Epithelial cell of prostate (primary cell): ENCODE results near the gene C1orf115.

ENCODE experiments used
- DNase-seq: peaks from one replicate; pipeline ENCODE4 v3.0.0-alpha.2; 2011; ENCODE audit warnings: low read depth, low spot score
- H3K27ac ChIP-seq: fragments of 450-650 bp; 2 replicates; pipeline ENCODE4 v1.5.1; 2017; ENCODE audit warnings: mild to moderate bottlenecking

C1orf115 gene

DNA sequence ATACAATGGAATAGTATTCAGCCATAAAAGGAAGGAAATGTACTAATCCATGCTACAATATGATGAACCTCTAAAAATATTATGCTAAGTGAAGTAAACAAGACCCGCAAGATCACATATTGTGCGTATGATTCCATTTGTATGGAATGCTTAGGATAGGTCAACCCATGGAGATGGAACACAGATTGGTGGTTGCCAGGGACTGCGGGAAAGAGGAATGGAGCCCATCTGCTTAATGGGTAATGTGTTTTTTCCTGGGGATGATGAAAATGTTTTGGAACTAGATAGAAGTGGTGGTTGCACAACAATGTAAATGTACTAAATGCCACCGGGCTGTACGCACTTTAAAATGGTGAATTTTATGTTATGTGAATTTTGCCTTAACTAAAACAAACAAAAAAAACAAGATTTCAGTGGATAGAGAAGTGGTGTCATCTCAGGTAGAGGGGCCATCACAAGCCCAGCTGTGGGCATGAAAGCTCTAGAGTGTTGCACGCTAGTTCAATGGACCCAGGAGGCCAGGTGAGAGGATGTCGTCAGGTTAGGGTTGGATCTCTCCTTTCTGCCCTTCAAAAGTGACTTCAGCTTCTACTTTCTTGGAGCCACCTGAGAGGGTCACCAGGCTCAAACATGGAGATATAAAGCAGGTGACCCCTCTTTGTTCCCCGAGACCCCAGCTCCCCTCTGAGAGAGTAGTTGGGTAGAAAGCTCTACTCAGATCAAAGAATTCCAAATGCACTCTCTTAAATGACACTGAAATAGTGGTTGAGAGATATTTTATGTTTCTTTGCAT lies 2.5 kb downstream of the C1orf115 start:
- DNase-seq: no peak
- H3K27ac ChIP-seq: no peak overlapping the region

DNA sequence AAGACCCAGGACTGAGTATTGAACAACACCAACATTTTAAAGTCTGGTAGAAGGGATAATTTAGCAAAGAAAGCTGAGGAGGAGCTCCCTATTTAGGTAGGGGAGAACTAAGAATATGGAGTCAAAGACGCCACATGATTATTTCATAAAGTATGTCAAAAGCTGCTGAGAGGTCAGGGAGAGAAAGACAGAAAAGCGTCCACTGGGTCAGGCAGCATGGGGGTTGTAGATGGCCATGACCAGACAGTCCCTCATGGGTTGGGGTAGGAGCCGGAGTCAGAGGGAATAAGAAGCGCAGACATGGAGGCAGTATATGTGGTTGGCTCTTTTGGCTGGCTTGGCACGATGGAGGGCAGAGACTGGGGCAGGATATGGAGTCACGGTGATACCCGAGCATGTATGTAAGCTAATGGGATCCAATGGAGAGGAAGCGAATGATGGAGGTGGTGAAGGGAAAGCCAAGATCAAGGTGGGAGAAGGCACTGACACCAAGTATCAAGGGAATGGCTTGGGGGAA lies 4.8 kb downstream of the C1orf115 start:
- no peak overlapping the region for H3K27ac ChIP-seq
- DNase-seq: no peak

- H3K27ac ChIP-seq: no peak overlapping the region
- no peak for DNase-seq
Observed at GRCh38 chr1:220695426-220695825, 5.3 kb downstream of the C1orf115 start.

DNA sequence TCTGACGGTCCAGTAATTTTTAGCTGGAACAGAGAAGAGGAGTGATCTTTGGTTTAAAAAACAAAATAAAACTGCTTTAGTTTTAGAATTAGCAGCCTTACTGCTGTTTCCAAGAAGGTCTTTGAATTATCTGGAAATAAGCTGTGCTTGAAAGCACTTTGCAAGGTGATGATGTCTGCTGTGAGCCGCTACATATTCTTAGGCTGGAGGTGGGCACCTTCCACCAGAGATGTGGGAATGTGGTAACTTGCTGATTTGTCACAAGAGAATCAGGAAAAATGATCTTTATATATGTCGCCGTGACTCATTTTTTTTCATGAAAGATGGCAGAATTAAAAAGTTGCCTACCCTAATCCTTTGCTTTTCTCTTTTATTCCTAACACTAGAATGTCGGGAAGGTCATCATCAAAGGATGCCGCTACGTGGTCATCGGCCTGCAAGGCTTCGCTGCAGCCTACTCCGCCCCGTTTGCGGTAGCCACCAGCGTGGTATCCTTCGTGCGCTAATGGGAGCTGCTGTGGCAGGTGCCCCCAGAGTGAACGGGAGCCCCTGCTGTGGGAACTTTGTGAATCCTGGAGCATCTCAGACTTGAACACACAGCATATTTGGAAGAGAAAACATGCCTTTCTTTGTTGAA lies 6.2 kb downstream of the C1orf115 start:
- DNase-seq: no peak
- H3K27ac ChIP-seq: no peak overlapping the region

DNA sequence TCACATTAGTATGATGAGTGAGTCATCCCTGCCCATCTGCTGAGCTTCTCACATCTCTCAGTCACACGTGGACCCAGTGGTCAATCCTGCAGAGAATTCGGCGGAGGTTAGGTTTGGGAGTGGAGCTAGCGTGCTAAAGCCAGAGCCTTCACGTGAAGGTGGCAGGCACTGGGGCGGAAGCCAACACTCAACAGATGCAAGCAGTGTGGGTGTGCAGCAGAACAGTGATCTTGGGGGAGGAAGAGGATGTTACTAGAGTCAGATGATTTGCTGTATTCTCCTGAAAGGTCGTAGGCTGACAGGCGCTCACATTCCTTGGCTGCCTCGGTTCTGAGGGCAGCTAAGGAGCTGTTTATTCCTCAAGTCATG lies 6.7 kb downstream of the C1orf115 start:
- H3K27ac ChIP-seq: no peak overlapping the region
- DNase-seq: no peak

DNA sequence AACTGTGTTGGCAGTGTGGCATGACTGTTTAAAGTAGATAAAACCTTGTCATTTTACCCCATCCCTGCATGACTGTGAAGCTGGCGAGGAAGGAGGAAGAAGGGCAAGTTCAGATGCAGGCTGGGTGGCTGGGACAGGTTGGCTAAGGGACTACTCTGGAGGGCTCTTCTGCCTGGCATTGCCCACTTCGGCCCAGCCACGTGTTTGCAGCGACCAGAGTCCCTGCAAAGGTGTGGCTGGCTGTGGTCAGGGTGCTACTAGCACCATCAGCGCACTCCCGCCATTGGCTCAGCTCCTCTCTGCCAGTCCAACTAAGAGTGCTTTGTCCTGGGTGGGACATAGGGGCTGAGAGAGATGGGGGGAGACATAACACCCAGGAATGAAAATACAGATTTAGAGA lies 7.2 kb downstream of the C1orf115 start:
- DNase-seq: no peak
- H3K27ac ChIP-seq: no peak overlapping the region

DNA sequence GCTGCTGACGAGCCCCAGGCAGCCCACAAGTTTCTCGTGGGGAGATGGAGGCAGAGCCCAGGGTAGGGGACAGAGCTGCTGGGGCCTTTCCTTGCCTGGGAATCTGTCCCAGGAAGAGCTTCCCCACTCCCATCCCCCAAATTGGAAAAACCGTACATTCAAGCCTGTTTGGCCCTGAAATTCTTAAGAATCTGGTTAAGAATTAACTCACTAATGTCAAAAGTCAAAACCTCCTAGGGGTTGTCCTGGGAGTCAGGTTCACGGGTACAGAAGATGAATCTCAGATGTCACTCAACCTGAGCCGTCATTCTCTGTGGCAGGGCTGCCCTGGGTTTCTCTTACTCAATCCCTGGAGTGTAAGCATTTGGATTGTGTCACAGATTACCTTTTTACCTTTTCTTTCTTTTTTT lies 8.4 kb downstream of the C1orf115 start:
- no peak for DNase-seq
- H3K27ac ChIP-seq: no peak overlapping the region

GRCh38 chr1:220699044-220699443 lies 8.9 kb downstream of the C1orf115 start:
- H3K27ac ChIP-seq: no peak overlapping the region
- no peak for DNase-seq

DNA sequence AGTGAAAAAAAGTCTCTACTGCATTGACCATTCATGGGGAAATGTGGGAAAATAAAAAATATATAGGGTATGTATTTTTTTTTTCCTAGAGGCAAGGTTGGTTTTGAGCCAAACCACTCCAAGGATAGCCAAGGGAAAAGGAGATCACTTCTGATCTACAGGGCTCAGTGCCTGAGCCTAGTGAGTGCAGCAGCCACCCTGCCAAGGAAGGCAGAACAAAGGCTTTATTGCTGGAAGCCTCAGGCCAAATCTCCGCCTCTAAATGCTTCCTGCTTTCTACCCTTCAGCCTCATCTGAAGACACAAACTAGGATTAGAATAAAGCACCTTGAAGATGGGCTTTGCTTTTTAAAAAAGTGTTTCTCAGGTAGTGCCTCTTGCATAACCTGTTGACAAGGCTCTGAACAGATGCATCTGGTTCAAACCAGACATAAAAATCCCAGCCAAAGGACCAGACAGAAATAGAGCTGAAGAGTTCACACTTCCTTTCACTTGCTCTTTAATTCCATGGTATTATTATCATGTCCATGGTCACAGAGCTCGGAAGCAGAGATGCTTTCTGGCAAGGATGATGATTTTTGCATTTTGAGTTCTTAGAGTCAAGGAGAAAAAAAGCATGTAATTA lies 10.5 kb downstream of the C1orf115 start:
- no peak for DNase-seq

DNA sequence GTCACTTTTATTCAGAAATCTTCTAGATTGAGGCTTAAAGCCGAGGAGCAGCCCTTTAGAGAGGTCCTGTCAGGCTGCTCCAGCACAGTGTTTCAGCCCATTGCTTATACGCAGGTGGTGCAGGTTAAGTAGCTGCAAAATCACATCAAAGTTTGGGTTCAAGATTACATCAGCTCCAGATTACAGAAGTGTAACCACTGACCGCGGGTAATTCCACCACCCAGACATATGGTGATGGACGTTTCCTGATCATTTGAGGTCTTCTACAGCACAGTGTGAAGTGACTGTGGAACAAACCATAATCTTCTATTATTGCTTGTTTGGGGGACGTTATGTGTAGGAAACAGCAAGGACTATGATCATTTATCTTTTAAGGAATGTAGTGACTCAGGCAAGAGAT lies 11.8 kb downstream of the C1orf115 start:
- no peak for DNase-seq
- no peak overlapping the region for H3K27ac ChIP-seq

More for the DNA sequence above, 10.5 kb downstream of the C1orf115 start:
- no peak overlapping the region for H3K27ac ChIP-seq

DNA sequence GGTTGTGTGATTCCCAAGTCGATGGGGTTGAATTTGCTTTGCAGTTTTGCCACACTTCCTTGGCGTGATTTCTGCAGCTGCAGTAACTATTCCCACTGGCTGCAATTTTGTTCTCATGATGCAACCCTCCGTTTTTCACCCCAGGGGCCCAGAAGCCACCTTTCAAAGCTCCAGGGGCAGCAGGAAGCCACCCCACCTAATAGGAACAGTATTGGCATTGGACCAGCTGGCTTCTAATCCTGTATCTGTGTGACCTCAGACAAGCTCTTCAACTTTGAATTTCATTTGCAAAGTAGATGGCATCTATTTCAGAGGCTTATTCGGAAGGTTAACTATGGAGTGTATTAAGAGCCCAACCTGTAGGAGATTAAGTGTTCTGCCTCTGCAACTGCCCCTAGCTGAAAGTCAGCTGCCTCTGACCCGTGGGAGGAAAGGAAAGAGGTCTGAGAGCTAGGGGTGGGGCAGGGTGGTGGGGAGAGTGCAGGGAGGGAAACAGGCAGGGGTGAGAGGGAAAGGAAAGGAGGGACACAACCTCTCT lies 12.6 kb downstream of the C1orf115 start:
- DNase-seq: no peak
- H3K27ac ChIP-seq: no peak overlapping the region

- H3K27ac ChIP-seq: no peak overlapping the region
- DNase-seq: no peak
Observed at GRCh38 chr1:220703305-220703704, 13.1 kb downstream of the C1orf115 start.

DNA sequence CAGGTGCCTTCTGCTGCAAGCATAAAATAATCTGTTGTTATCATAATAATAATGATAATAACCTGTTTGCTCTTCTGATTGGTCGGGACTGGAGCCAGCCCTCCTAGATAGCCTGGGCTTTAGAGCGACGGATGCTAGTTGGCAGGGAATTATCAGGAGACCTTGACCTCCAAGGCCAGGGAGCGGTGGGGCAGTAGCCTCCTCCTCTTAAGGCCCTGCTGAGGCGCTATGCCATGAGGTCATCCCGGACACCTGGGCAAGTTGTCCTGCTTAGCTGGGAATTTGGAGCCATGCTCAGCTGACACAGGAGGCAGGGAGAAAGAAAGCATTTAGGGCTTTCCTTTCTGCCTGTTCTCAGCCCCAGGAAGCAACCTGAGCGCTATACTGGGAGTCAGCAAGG lies 15.6 kb downstream of the C1orf115 start:
- no peak for DNase-seq
- H3K27ac ChIP-seq: no peak overlapping the region

- H3K27ac ChIP-seq: no peak overlapping the region
- no peak for DNase-seq
Observed at GRCh38 chr1:220706480-220706879, 16.3 kb downstream of the C1orf115 start.

DNA sequence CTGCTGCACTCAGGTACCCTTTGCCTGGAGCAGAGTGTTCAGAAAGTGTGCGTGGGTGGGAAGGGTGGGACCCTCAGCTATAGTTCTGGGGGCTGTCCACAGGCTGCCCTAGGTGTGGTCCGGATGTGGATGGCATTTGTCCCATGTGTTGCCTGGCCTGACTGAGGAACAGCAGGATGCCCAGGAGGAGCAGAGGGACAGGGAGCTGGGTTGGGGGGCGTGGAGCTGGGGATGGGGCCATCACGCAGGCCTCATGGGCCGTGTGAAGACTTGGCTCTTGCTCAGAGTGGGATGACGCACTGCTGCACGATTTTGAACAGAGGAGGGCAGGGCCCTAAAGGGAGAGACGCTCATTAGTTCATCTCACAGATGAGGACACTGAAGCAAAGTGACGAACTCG lies 17.0 kb downstream of the C1orf115 start:
- no peak for DNase-seq
- H3K27ac ChIP-seq: no peak overlapping the region

DNA sequence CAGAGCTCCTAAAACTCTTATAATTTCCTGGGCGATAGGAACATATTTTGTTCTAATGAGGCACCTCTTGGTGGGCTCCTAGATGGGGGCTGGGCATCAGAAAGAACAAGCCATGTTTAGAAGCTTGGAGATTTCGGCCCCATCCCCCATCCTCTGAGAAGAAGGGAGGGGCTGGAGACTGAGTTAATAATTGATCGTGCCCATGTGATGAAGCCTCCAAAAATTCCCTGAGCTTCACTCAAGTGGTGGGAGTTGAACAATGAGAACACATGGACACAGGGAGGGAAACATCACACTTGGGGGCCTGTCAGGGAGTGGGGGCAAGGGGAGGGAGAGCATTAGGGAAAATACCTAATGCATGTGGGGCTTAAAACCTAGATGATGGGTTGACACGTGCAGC lies 18.1 kb downstream of the C1orf115 start:
- H3K27ac ChIP-seq: no peak overlapping the region
- DNase-seq: no peak

- H3K27ac ChIP-seq: no peak overlapping the region
- no peak for DNase-seq
Observed at GRCh38 chr1:220708936-220709801, 19.0 kb downstream of the C1orf115 start.

DNA sequence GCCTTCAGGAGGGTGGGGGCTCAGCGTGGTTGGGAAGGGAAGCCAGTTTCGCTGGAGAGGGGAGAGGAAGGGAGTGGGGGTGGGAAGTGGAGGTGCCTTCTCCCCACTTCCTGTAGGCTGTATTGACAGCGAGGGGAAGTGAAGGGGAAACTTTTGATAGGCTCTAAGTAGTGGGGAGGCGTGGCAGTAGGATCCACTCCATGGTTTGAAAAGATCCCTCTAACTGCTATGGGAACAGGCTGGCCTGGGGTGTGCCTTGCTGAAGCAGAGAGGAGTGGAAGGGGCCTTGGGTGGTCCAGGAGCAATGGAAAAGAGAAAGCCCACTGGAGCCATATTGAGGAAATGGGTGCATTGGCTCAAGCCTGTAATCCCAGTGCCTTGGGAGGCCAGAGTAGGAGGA lies 20.2 kb downstream of the C1orf115 start:
- no peak overlapping the region for H3K27ac ChIP-seq
- no peak for DNase-seq

GRCh38 chr1:220711056-220711809 lies 21.1 kb downstream of the C1orf115 start:
- DNase-seq: no peak
- H3K27ac ChIP-seq: no peak overlapping the region
